ENCODE measurements around the gene SLC26A11.

SLC26A11 gene

GRCh38 chr17:80220054-80220735, at the start of gene SLC26A11, which contains the start of gene SGSH:
Gene SLC26A11 (plus strand): TSS chr17:80220427. CDS start chr17:80221561, 1,134 bp downstream.
Gene SGSH (minus strand): TSS chr17:80220333. CDS start chr17:80220313, 20 bp downstream.
- DNase-seq: no peak

- DNase-seq: no peak
Observed at GRCh38 chr17:80171681-80172080, 48.5 kb upstream of the SLC26A11 start.

- no peak for DNase-seq
Observed at GRCh38 chr17:80173126-80173525, 47.1 kb upstream of the SLC26A11 start.

GRCh38 chr17:80173916-80174315, 46.3 kb upstream of the SLC26A11 start:
- DNase-seq: no peak

- DNase-seq: no peak
Observed at GRCh38 chr17:80176757-80177156, 43.5 kb upstream of the SLC26A11 start.

- DNase-seq: no peak
Observed at GRCh38 chr17:80177986-80178595, 42.1 kb upstream of the SLC26A11 start.

- no peak for DNase-seq
Observed at GRCh38 chr17:80180192-80180591, 40.0 kb upstream of the SLC26A11 start.

GRCh38 chr17:80181431-80181830, 38.8 kb upstream of the SLC26A11 start:
- no peak for DNase-seq

GRCh38 chr17:80182118-80182844, 37.9 kb upstream of the SLC26A11 start:
- DNase-seq: no peak

GRCh38 chr17:80182845-80183223, 37.4 kb upstream of the SLC26A11 start:
- no peak for DNase-seq

- no peak for DNase-seq
Observed at GRCh38 chr17:80183581-80184422, 36.4 kb upstream of the SLC26A11 start.

GRCh38 chr17:80184423-80184714, 35.9 kb upstream of the SLC26A11 start:
- DNase-seq: no peak

GRCh38 chr17:80185968-80186367, 34.3 kb upstream of the SLC26A11 start:
- no peak for DNase-seq

- DNase-seq: no peak
Observed at GRCh38 chr17:80187090-80187489, 33.1 kb upstream of the SLC26A11 start.

- DNase-seq: no peak
Observed at GRCh38 chr17:80187515-80187941, 32.7 kb upstream of the SLC26A11 start.

GRCh38 chr17:80189611-80190010, 30.6 kb upstream of the SLC26A11 start:
- DNase-seq: no peak

GRCh38 chr17:80190716-80191115, 29.5 kb upstream of the SLC26A11 start:
- DNase-seq: no peak

- DNase-seq: no peak
Observed at GRCh38 chr17:80191192-80191591, 29.0 kb upstream of the SLC26A11 start.

- no peak for DNase-seq
Observed at GRCh38 chr17:80191865-80192661, 28.2 kb upstream of the SLC26A11 start.

GRCh38 chr17:80195141-80195540, 25.1 kb upstream of the SLC26A11 start:
- no peak for DNase-seq

- DNase-seq: peak; percentile 5 to 38
Observed at GRCh38 chr17:80195671-80196529, 24.3 kb upstream of the SLC26A11 start.
